Body of pancreas (tissue), 4 donors: ENCODE measurements around the gene SEMA6B. TPM values are rescaled to one million over a fixed set of nuclear protein-coding genes. Genes with fewer than 3 reads are reported as not detected.

Experiments used
- ATAC-seq: fragments of 150-250 bp; one replicate; pipeline ENCODE4 v1.9.1; 2016
- DNase-seq, 4 donors: peaks; one replicate each; pipeline ENCODE4 v3.0.0-alpha.2; 2019
- H3K27ac ChIP-seq, 4 donors: fragments of 200-600 bp; sonication (generic); 1 replicate in 3 of 4; 2 replicates in 1 of 4; pipeline versions ENCODE4 v1.5.1 to v1.6.1; 2016 to 2019; ENCODE audit warnings: mild to moderate bottlenecking in 1 of 4, mixed read lengths in 1 of 4, moderate library complexity in 1 of 4
- H3K27me3 ChIP-seq, 2 donors: fragments of 200-600 bp; sonication (generic); one replicate each; pipeline ENCODE4 v1.6.0; 2016; ENCODE audit warnings: mild to moderate bottlenecking in 1 of 2
- H3K36me3 ChIP-seq, 2 donors: fragments of 200-600 bp; sonication (generic); replicated peaks in 1 of 2; 2 replicates each; pipeline ENCODE4 v1.5.1; 2016; ENCODE audit warnings: low read depth in 2 of 2; ENCODE audit not compliant: insufficient read depth in 1 of 2
- H3K4me1 ChIP-seq: fragments of 200-600 bp; sonication (generic); one replicate; pipeline ENCODE4 v1.6.0; 2016
- H3K4me3 ChIP-seq, 2 donors: fragments of 200-600 bp; sonication (generic); 1 replicate in 1 of 2; 2 replicates in 1 of 2; pipeline ENCODE4 v1.5.1; 2016 to 2019
- H3K9me3 ChIP-seq, 3 donors: fragments of 200-600 bp; sonication (generic); 1 replicate in 2 of 3; 2 replicates in 1 of 3; pipeline ENCODE4 v1.5.1; 2016
- CTCF ChIP-seq, 7 experiments: fragments of 450-650 bp in 4 of 7; fragments of 200-600 bp in 3 of 7; sonication (generic) in 3 of 7; IDR thresholded peaks; one replicate each; pipeline ENCODE4 v1.5.1; 2016 to 2019; ENCODE audit warnings: antibody characterized with exemption in 7 of 7
- POLR2A ChIP-seq, 3 donors: fragments of 450-650 bp; IDR thresholded peaks; one replicate each; pipeline ENCODE4 v1.6.1; 2016; ENCODE audit warnings: antibody characterized with exemption in 3 of 3, mild to moderate bottlenecking in 2 of 3
- WGBS, 2 donors: methylation state at CpG; one replicate each; pipeline ENCODE4 v1.1.5; 2017; 5-methylcytosine and 5-hydroxymethylcytosine counted together
- intact Hi-C: fragments of 100-400 bp; cut with DNase I; formaldehyde crosslinking; loops from one replicate; pipeline ENCODE4 v1.15.1; 2023
- total RNA-seq, 2 donors: library from RNA; depleted of rRNA; stranded (reverse); fragments of >200 nt; gene quantifications; one replicate each; pipeline ENCODE4 v1.1.0, GENCODE V29; 2016

The SEMA6B gene
- total RNA-seq, 2 donors from 2014 or later = 6.0 to 11.5 TPM

- TF ChIP-seq CTCF (IDR thresholded peaks at IDR 0.05) = no peak
- TF ChIP-seq POLR2A (IDR thresholded peaks at IDR 0.05) = no peak
- Histone ChIP-seq H3K27ac (no peak overlapping the region), H3K27me3 (no peaks in the 10 kb centered on the region), H3K36me3 (peaks cover 0 to under 1% of the 10 kb centered on the region in 2 donors), H3K4me1 (no peaks in the 10 kb centered on the region), H3K9me3 (no peaks in the 10 kb centered on the region), H3K4me3 (no peak overlapping the region)
- no peak for ATAC-seq
- 89 to 94% methylated on average over 16 to 17 of the region's 17 CpGs for WGBS, 2 donors
- intact Hi-C loops = no loop called here
- DNase-seq = no peak
Measured at GRCh38 chr19:4506449-4507149, 52.9 kb downstream of the SEMA6B start.

- H3K27ac ChIP-seq = no peak overlapping the region
- intact Hi-C loops = no loop called here
- H3K4me1 ChIP-seq = no peaks in the 10 kb centered on the region
- H3K36me3 ChIP-seq = peaks cover 0 to 2% of the 10 kb centered on the region in 2 donors
- TF ChIP-seq CTCF (IDR thresholded peaks at IDR 0.05) (no peak), POLR2A (IDR thresholded peaks at IDR 0.05) (no peak)
- no peaks in the 10 kb centered on the region for H3K9me3 ChIP-seq
- ATAC-seq (no peak), DNase-seq (no peak)
- 94 to 95% methylated on average over 30 to 34 of the region's 34 CpGs for WGBS, 2 donors
- H3K4me3 ChIP-seq = no peak overlapping the region
- H3K27me3 ChIP-seq = no peaks in the 10 kb centered on the region
Measured at GRCh38 chr19:4505570-4506448, 53.7 kb downstream of the SEMA6B start.

- TF ChIP-seq CTCF (IDR thresholded peaks at IDR 0.05) (no peak), POLR2A (IDR thresholded peaks at IDR 0.05) (no peak)
- Histone ChIP-seq H3K27me3 (no peaks in the 10 kb centered on the region), H3K27ac (no peak overlapping the region), H3K9me3 (no peaks in the 10 kb centered on the region), H3K4me3 (no peak overlapping the region), H3K4me1 (no peaks in the 10 kb centered on the region), H3K36me3 (peaks cover 0 to 2% of the 10 kb centered on the region in 2 donors)
- ATAC-seq (no peak), DNase-seq (no peak)
- WGBS, 2 donors = 83 to 96% methylated on average over 8 to 15 of the region's 15 CpGs
- intact Hi-C loops = no loop called here
Measured at GRCh38 chr19:4504891-4505569, 54.5 kb downstream of the SEMA6B start.

- 90% methylated on average over 21 of the region's 23 CpGs; no CpG with 5 or more reads in 1 of the 2 donors for WGBS, 2 donors
- Histone ChIP-seq H3K36me3 (peaks cover 0 to 2% of the 10 kb centered on the region in 2 donors), H3K4me3 (no peak overlapping the region), H3K9me3 (no peaks in the 10 kb centered on the region), H3K27me3 (no peaks in the 10 kb centered on the region), H3K27ac (no peak overlapping the region), H3K4me1 (no peaks in the 10 kb centered on the region)
- DNase-seq (no peak), ATAC-seq (no peak)
- no peak for TF ChIP-seq POLR2A (IDR thresholded peaks at IDR 0.05)
- intact Hi-C loops = no loop called here
Measured at GRCh38 chr19:4504297-4504701, 55.2 kb downstream of the SEMA6B start.

GRCh38 chr19:4503825-4504170 lies 55.7 kb downstream of the SEMA6B start:
- DNase-seq (no peak), ATAC-seq (no peak)
- H3K27ac ChIP-seq = no peak overlapping the region
- H3K9me3 ChIP-seq = no peaks in the 10 kb centered on the region
- no peak overlapping the region for H3K4me3 ChIP-seq
- peaks cover 0 to 2% of the 10 kb centered on the region in 2 donors for H3K36me3 ChIP-seq
- no peak for TF ChIP-seq CTCF (IDR thresholded peaks at IDR 0.05)
- no peak for TF ChIP-seq POLR2A (IDR thresholded peaks at IDR 0.05)
- WGBS, 2 donors = 90 to 95% methylated on average over 7 to 10 of the region's 10 CpGs
- H3K4me1 ChIP-seq = no peaks in the 10 kb centered on the region
- H3K27me3 ChIP-seq = no peaks in the 10 kb centered on the region
- intact Hi-C loops = no loop called here
